Measurements from ENCODE around the gene OR6C65. TPM values are rescaled to one million over a fixed set of nuclear protein-coding genes. Genes with fewer than 3 reads are reported as not detected.
"Not testable (repeated sequence)": the region's sequence is repeated elsewhere in the genome, so short reads cannot be mapped to it uniquely, and the experiment has no call there.

Gene OR6C65
- total and polyA plus RNA-seq, 7 donors = not detected

- Histone ChIP-seq H3K27me3 (no peaks in the 10 kb centered on the region), H3K4me3 (no peak overlapping the region), H3K27ac (no peak overlapping the region), H3K9me3 (no peaks in the 10 kb centered on the region), H3K4me1 (no peaks in the 10 kb centered on the region), H3K36me3 (no peaks in the 10 kb centered on the region)
- DNase-seq = no peak
- no peak for TF ChIP-seq POLR2AphosphoS5 (IDR thresholded peaks at IDR 0.05)
- no peak for TF ChIP-seq POLR2A (IDR thresholded peaks at IDR 0.05)
- TF ChIP-seq, protein P1, sequence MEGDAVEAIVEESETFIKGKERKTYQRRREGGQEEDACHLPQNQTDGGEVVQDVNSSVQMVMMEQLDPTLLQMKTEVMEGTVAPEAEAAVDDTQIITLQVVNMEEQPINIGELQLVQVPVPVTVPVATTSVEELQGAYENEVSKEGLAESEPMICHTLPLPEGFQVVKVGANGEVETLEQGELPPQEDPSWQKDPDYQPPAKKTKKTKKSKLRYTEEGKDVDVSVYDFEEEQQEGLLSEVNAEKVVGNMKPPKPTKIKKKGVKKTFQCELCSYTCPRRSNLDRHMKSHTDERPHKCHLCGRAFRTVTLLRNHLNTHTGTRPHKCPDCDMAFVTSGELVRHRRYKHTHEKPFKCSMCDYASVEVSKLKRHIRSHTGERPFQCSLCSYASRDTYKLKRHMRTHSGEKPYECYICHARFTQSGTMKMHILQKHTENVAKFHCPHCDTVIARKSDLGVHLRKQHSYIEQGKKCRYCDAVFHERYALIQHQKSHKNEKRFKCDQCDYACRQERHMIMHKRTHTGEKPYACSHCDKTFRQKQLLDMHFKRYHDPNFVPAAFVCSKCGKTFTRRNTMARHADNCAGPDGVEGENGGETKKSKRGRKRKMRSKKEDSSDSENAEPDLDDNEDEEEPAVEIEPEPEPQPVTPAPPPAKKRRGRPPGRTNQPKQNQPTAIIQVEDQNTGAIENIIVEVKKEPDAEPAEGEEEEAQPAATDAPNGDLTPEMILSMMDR (IDR thresholded peaks at IDR 0.05) = no peak
- TF ChIP-seq EP300 (IDR thresholded peaks at IDR 0.05) = no peak
- intact Hi-C loops (cut with DNase I) = no loop called here
Measured at GRCh38 chr12:55385891-55386290, 14.4 kb upstream of the OR6C65 start.

- H3K9me3 ChIP-seq = no peaks in the 10 kb centered on the region
- H3K4me1 ChIP-seq = no peaks in the 10 kb centered on the region
- H3K27ac ChIP-seq = no peak overlapping the region
- 91 to 93% methylated on average over 23 of the region's 23 CpGs for WGBS, 2 donors
- H3K4me3 ChIP-seq = no peak overlapping the region
- no peak for DNase-seq
- TF ChIP-seq POLR2AphosphoS5 (IDR thresholded peaks at IDR 0.05) = no peak
- TF ChIP-seq, protein P1 (IDR thresholded peaks at IDR 0.05) = no peak
- TF ChIP-seq POLR2A (IDR thresholded peaks at IDR 0.05) = no peak
- TF ChIP-seq EP300 (IDR thresholded peaks at IDR 0.05) = no peak
- no peaks in the 10 kb centered on the region for H3K36me3 ChIP-seq
- H3K27me3 ChIP-seq = no peaks in the 10 kb centered on the region
- intact Hi-C loops (cut with DNase I) = no loop called here
Measured at GRCh38 chr12:55392032-55392795, 8.1 kb upstream of the OR6C65 start.

GRCh38 chr12:55396326-55396725 lies 4.0 kb upstream of the OR6C65 start:
- Histone ChIP-seq H3K27ac (no peak overlapping the region), H3K4me3 (no peak overlapping the region), H3K9me3 (no peaks in the 10 kb centered on the region), H3K27me3 (no peaks in the 10 kb centered on the region), H3K36me3 (no peaks in the 10 kb centered on the region), H3K4me1 (no peaks in the 10 kb centered on the region)
- DNase-seq = no peak
- intact Hi-C loops (cut with DNase I) = no loop called here
- TF ChIP-seq, protein P1 (IDR thresholded peaks at IDR 0.05) = no peak
- TF ChIP-seq POLR2AphosphoS5 (IDR thresholded peaks at IDR 0.05) = no peak
- no peak for TF ChIP-seq POLR2A (IDR thresholded peaks at IDR 0.05)
- TF ChIP-seq EP300 (IDR thresholded peaks at IDR 0.05) = no peak
- WGBS, 2 donors = 70 to 81% methylated on average over 1 of the region's 1 CpG

GRCh38 chr12:55407866-55408265 lies 7.5 kb downstream of the OR6C65 start:
- DNase-seq = no peak
- H3K36me3 ChIP-seq = no peaks in the 10 kb centered on the region
- no peaks in the 10 kb centered on the region for H3K27me3 ChIP-seq
- no peak overlapping the region for H3K4me3 ChIP-seq
- no peaks in the 10 kb centered on the region for H3K4me1 ChIP-seq
- no peak overlapping the region for H3K27ac ChIP-seq
- no peak for TF ChIP-seq POLR2AphosphoS5 (IDR thresholded peaks at IDR 0.05)
- no peak for TF ChIP-seq EP300 (IDR thresholded peaks at IDR 0.05)
- no peak for TF ChIP-seq POLR2A (IDR thresholded peaks at IDR 0.05)
- TF ChIP-seq, protein P1 (IDR thresholded peaks at IDR 0.05) = no peak
- no peaks in the 10 kb centered on the region for H3K9me3 ChIP-seq
- WGBS, 2 donors = 77 to 90% methylated on average over 1 of the region's 1 CpG
- intact Hi-C loops (cut with DNase I) = no loop called here

GRCh38 chr12:55409133-55409532 lies 8.8 kb downstream of the OR6C65 start:
- DNase-seq; H3K9me3 ChIP-seq; H3K4me1 ChIP-seq; H3K27ac ChIP-seq; H3K4me3 ChIP-seq; intact Hi-C loops (cut with DNase I); H3K27me3 ChIP-seq; H3K36me3 ChIP-seq: not testable (repeated sequence)
- 90 to 93% methylated on average over 1 of the region's 1 CpG for WGBS, 2 donors

- H3K27ac ChIP-seq; H3K4me1 ChIP-seq; H3K4me3 ChIP-seq; DNase-seq; intact Hi-C loops (cut with DNase I); H3K36me3 ChIP-seq; H3K27me3 ChIP-seq; H3K9me3 ChIP-seq: not testable (repeated sequence)
- 96% methylated on average over 15 of the region's 15 CpGs for WGBS, 2 donors
Measured at GRCh38 chr12:55412138-55412537, 11.8 kb downstream of the OR6C65 start.

DNA sequence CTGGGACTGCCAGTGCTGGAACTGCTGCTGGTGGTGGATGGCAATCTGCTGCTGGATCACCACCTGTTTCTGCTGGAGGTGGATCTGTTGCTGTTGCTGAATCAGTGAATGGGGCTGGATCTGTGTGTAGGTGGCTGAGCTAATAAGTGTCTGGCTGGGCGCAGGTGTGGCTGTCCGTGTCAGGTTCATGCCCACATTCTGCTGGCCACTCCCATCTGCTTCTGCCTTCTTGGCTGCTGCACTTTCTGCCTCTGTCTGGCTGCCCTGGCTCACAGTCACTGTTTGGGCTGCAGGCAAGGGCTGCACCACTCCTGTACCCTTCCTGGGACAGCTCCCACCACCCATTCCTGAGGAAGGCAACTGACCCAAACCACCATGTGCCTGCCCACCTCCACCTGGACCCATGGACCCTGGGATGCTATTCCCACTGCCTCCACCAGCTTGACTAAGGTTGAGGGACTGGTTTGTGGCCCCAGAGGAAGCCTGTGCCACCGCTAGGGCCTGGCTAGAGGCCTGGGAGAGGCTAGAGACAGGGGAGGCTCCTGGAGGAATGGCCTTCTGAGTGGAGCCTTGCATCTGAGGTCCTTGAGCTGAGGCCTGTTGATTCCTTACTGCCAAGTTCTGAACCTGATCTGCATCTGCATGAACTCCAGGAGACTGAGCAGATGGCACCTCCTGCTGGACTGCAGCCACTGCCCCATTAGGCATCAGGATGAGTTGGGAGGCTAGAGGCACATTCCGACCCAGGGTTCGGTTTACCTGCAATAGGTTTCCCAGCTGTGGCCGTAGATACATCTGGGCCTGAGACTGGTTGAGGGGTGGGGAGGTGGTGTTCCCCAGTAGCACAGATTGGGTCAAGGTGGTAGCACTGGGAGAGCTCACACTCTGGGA lies 13.4 kb downstream of the OR6C65 start:
- WGBS, 2 donors = 63 to 91% methylated on average over 5 of the region's 6 CpGs
- H3K27me3 ChIP-seq; DNase-seq; H3K4me3 ChIP-seq; H3K9me3 ChIP-seq; intact Hi-C loops (cut with DNase I); H3K36me3 ChIP-seq; H3K4me1 ChIP-seq; H3K27ac ChIP-seq: not testable (repeated sequence)

GRCh38 chr12:55414396-55414823 lies 14.1 kb downstream of the OR6C65 start:
- H3K36me3 ChIP-seq; DNase-seq; intact Hi-C loops (cut with DNase I); H3K4me3 ChIP-seq; H3K9me3 ChIP-seq; H3K4me1 ChIP-seq; H3K27me3 ChIP-seq; H3K27ac ChIP-seq: not testable (repeated sequence)
- 41 to 63% methylated on average over 11 of the region's 11 CpGs for WGBS, 2 donors

All from sigmoid colon (tissue), 7 donors.